GM21723 (cell line): ENCODE results near the gene TBC1D10B.
"Not testable (repeated sequence)": the region's sequence is repeated elsewhere in the genome, so short reads cannot be mapped to it uniquely, and the experiment has no call there.

Experiments
- ATAC-seq: cut with Tn5 transposase; IDR thresholded peaks from one replicate; pipeline ENCODE4 v1.9.1; 2021; ENCODE audit warnings: mild to moderate bottlenecking, moderate library complexity; ENCODE audit not compliant: unreplicated experiment

The TBC1D10B gene

DNA sequence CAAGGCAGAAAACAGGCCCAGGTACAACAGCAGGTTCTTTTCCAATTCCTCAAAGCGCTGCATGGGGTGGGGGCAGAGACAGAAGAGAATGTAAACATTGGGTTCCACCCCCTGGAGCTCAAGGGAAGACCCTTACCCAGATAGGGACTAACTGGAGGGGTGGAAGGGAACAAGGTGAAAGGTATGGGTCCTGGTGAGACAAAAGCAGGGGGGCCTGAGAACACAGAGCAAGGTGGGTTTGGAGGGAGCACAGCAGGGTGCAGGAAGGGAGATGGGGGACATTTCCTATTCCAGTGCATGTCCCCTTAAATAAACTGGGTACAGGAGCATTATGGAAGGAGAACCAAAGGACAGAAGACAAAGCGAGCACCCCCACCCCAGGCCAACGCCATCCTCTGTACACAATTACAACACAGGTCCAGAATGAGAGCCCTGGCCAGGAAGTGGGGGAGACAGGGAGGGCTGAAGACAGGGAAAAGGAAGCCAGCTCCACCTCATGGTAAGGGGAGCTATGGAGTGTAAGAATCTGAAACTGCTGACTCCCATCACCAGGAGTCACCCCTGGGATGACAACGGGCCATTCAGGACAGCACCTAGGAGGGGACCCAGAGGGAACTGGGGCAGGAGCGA, 13.1 kb downstream of the TBC1D10B start:
- ATAC-seq: no peak

DNA sequence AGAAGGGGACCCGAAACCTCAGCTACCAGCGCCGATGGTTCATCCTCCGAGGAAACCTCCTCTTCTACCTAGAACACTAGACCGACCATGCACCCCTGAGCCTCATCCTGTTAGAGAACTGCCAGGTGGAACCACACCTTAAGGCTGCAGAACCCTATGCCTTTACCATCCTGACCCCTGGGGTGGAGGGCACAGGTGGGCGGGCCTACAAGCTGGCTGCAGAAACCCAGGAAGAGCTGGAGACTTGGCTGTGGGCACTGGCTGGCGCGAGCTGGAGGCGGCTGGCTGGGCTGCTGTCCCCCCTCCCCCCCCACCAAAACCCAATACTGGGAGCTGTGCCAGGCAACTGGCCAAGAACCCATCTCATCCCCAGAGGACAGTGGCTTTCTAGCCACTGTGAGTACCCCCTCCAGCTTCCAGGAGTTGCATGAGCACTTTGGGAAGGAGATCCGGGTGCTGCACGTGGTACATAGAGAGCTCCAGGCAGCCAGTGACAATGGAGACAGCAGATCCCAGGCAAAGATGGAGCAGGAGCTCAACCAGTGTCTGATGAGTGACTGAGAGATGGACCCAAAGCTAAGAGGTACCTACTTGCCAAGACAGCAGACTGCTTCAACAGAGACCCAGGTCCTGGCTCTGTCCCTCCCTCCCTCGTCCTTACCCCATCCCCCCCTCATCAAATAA, 13.8 kb downstream of the TBC1D10B start:
- ATAC-seq: no peak

DNA sequence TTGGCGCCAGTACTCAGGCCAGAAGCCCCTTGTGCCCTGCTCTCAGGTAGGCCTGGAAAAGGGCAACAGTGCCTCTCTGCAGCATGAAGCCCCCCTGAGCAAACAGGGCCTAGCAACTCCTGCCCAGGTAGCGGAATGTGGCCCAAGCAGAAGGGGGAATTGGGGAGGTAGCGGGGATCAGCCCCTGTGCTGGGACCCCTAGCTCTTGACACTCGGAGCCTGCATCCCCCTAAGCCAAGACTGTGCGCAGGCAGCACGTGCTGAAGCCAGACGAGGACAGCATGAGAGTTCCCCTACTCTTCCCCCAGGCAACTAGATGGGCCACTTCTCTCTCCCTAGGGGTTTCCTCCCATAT, 14.4 kb downstream of the TBC1D10B start:
- no peak for ATAC-seq

DNA sequence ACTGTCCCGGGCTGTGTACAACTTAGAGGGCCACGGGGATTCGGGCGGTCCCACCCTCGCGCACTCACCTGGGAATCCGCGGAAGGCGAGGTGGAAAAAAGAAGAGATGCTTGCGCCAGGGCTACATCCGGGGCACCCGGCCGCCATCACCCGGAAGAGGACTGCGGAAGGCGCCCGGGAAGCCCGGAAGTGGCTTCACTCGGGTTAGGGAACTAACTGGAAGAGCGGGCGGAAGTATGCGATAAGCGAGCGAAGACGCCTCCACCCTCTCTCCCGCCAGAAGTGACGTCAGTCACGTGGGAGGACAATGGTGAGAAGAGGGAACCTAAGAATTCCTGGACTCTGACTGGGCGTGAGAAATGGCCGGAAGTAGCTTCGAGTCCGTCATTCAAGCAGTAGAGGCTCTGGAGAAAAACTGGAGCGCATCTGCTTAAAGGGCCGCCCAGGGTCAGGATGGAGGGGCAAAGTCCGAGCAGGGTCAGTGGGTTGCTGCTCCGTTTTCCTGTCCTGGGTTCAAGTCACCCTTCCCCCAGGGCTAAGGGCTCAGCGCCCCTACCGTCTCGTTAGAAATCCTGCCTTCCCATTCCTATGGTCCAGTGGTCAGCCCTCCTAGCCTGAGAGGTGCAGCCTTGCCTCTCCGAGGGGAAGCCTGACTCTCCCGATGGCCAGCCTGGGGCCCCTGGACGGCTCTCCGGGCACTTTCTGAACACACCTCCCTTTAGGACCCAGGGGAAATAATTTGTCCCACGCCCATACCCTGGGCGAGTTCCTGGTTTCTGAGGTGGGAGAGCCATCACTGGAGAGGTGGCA, 14.9 kb downstream of the TBC1D10B start, which contains the start of gene CD2BP2:
CD2BP2 (minus strand) TSS at position 165 of the 810 bp plus-strand sequence. CDS start 627 bp downstream, outside the sequence.
- peak; percentile 57 for ATAC-seq

DNA sequence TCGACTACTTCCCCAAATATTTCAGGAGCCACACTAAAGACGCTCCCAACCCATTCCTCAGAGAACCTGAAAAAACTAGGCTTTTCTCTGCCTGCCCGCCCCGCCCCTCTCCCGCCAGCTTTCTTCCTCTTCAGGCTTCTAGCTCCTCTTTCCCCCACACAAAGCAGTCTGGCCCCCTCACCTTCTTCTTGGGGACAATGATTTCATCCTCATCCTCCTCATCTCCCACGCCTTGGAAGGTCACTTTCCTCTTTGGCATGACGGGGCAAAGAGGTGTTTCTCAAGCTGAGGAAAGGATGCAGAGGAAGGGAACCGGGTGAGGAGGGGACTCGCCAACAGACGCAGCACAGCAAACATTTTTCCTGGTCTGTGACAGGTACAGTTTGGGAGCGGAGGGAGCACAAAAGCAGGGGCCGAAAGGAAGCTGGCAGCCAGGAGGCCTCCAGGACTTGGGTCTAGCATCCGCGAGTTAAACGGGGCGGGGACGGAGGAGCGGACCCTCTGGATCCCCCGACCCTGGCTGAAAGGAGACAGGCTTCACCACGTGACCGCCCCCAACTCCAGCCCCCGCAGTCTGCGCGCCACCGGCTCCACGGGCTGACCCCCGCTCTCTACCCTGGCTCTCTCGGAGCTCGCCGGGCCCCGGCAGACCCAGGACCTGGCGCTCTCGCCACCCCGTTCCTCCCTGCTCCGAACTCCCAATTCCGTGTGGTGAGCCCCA, 15.7 kb downstream of the TBC1D10B start:
- ATAC-seq: peak; percentile 7

DNA sequence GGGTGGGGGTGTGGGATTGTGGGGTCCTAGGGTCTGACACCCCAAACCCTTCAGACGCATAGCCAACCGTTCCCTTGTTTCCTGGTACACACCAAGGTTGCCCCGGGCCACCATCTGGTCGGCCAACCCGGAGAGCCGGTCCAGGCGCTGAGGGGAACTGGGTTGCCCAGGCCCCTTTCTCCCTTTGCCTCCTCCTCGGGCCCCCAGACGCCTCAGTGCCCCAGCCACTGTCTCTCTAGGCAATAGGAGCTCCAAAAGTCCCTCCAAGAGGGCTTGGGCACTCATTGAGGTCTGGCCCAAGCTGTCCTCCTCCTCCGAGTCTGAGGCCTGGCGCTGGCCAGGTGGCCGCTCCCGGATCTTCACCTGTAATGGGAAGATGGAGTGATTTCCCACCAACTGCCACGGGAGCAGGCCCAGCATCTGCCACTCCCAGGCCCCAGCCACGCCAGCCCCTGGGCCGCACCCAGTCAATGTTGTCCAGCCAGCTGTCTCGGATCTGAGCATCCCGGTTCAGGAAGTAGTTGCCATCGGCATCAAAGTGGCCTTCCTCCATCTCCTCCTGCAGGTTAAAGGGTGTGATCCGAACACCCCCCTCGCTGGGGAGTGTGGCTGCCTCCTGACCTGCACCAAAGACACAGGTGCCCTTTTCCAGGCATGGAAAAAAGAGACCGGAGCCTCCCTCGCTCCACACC, 16.7 kb downstream of the TBC1D10B start:
- no peak for ATAC-seq

DNA sequence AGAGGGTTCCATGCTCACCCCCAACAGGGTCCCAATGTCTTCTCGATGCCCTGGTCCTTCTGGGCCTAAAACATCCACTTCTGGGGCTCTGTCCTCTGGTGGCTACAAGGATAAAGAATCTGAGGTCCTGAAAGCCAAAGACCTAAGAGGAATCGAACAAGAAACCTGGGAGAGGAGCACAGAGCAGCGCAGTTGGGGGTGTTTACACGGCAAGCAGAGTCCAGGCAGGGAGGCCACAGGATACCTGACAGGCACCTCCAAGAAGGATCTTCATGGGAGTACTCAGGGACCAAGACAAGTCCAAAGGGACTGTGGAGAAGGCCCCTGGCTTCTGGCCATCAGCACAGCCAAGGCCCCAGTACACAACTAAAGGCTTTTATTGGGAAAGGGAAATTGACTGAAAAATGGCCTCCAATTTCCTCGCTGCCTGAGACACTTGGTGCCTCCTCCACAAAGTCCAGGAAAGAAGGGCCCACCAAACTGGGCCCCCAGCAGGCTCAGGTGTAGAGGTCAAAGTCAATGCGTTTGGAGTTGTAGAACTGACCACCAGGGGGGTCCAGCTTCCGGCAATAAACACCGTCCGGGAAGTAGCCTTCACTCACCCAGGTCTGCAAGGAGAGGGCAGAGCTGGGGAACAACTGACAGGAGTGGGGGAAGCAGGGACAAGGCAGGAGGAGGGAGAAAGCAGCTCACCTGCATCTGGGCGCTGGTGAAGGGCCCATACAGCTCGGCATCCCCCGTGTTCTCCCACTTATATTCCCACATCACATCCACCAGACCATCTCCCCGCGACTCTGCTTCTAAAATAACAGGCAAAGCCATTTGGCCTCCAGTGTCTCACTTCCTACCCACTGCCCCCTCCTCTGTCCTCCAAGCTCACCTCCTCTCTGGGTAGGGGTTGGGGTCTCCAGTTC, 17.5 kb downstream of the TBC1D10B start:
- ATAC-seq: no peak

DNA sequence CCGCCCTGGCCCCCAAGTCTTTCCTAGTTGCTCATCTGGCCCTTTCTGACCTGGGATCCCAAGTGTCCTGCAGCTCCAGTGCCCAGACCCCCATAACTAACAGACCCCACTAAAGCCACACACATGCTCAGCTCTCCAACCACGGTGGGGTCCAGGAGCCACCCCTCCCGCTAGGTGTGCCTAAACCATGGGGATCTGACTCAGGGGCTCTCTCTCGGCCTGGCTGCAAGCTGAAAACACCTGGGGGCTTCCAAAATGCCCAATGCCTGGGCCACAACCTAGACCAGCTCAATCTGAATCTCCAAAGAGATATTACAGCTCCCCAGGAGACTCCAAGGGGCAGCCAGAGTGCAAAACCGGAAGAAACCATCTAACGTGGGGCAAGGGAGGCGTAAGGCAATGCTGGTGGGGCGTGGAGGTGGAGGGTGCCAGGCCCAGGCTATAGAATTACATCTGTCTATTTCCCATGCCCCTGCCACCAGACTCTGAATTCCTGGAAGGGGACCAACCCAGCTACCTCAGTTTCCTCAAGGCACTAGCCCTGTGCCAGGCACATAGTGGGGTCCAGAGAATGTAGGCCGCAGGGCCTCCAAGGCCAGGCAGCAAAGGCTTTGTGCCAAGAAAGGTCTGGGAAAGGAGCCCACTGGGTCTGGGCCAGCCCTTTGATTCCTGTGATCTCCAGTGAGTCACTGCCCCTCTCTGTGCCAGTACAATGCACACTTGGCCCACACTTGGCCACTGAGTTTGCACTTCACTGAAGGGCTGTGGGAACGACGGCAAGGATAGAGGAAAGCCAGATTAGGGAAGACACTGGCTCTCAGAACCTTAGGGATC, 18.5 kb downstream of the TBC1D10B start:
- ATAC-seq: no peak

DNA sequence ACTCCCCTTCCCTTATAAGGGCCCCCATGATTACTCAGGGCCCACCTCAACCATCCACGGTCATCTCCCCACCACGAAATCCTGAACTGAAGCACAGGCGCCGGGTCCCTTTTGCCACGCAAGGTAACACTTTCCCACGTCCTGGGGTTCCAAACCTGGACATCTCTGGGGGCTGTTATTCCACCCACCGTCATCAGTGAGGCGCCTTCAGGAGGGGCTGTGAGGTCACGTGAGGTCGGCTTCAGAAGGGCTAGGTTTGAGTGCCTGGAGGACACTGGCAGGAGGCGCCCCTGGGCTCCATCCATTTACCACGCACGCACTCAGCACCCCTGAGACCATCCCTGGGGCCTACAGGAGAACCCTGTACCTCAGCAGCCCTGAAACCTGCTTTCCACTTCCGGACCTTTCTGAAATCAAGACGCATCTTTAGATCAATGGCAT, 19.3 kb downstream of the TBC1D10B start:
- ATAC-seq: no peak

DNA sequence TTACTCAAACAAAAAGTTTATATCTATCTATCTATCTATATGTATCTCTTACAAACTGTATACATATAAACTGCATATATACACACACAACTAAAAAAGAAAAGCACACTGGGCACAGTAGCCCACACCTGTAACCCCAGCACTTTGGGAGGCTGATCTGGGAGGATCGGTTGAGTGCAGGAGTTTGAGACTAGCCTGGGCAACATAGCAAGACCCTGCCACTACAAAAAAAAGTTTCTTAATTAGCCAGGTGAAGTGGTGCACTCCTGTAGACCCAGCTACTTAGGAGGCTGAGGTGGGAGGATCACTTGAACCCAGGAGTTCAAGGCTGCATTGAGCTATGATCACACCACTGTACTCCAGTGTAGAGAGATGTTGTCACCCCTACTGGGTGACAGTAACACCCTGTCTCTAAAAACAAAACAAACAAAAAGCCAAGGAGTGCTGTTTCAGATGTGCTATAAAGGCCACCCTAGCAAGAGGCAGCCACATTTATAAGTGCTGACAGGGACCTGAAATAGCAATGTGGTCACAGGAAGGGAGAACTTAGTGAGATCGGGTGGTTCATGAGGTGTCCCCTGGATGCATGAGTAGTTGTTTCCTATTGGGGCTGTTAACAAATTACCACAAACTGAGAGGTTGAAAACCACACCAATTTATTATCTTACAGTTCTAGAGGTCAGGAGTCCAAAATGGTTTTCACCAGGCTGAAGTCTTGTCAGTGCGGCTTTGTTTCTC, 20.0 kb downstream of the TBC1D10B start:
- ATAC-seq: peak; percentile 35

DNA sequence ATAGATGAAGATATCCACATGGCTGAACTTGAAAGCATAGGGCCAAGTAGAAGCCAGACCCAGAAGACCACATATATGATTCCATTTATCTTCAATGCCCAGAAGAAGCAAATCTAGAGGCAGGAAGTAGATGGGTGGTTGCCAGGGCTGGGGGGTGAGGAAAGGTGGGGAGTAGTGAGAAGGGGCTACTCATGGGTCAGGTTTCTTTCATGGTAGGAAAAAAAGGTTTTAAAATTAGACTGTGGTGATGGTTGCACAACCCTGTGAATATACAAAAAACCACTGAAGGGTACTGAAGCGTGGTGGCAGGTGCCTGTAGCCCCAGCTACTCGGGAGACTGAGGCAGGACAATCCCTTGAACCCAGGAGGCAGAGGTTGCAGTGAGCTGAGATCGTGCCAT, 20.6 kb downstream of the TBC1D10B start:
- peak; percentile 32 for ATAC-seq

DNA sequence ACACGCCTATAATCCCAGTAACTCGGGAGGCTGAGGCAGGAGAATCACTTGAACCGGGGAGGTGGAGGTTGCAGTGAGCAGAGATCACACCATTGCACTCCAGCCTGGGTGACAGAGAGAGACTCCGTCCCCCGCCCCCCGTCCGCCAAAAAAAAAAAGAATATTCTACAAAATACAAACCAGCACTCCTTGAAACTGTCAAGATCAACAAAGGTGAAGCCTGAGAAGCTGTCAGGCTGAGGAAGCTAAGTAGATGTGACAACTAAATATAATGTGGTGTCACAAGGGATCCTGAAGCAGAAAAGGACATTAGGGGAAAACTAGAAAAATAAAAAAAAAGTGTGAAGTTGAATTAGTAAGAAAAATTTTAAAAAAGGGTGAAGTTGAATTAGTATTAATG, 21.4 kb downstream of the TBC1D10B start:
- ATAC-seq: no peak

DNA sequence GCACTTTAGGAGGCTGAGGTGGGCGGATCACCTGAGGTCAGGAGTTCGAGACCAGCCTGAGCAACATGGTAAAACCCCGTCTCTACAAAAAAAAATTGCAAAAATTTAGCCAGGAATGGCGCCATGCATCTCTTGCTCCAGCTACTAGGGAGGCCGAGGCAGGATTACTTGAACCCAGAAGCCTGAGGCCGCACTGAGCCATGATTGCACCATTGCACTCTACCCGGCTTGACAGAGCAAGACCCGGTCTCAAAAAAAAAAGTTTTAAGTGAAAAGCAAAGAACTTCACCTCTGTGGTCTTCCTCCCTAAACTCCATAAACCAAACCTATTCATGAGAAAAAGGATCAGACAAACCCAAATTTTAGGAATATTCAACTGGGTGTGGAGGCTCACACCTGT, 22.2 kb downstream of the TBC1D10B start:
- ATAC-seq: no peak

DNA sequence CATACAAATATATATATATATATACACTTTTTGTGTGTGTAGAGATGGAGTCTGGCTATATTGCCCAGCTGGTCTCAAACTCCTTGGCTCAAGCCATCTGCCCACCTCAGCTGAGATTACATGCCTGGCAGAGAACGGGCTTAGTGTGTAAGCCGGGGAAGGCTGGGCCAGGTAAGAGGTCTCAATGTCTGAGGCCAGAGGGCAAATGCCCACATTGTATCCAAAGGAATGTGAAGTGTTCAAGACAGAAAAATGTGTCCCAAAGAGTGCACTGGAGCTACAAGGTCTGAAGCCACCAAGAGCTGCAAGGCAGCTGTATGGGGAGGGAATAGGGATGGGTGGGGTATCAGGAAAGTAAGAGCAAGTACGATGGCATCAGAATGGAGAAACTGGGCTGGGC, 24.0 kb downstream of the TBC1D10B start:
- ATAC-seq: no peak

DNA sequence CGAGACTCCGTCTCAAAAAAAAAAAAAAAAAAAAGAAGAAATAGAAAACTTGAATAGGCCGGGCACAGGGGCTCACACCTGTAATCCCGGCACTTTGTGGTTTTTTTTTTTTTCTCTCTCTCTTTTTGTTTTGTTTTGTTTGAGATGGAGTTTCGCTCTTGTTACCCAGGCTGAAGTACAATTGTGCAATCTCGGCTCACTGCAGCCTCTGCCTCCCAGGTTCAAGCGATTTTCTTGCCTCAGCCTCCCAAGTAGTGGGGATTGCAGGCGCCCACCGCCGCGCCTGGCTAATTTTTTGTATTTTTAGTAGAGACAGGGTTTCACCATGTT, 26.8 kb downstream of the TBC1D10B start:
- not testable (repeated sequence) for ATAC-seq

DNA sequence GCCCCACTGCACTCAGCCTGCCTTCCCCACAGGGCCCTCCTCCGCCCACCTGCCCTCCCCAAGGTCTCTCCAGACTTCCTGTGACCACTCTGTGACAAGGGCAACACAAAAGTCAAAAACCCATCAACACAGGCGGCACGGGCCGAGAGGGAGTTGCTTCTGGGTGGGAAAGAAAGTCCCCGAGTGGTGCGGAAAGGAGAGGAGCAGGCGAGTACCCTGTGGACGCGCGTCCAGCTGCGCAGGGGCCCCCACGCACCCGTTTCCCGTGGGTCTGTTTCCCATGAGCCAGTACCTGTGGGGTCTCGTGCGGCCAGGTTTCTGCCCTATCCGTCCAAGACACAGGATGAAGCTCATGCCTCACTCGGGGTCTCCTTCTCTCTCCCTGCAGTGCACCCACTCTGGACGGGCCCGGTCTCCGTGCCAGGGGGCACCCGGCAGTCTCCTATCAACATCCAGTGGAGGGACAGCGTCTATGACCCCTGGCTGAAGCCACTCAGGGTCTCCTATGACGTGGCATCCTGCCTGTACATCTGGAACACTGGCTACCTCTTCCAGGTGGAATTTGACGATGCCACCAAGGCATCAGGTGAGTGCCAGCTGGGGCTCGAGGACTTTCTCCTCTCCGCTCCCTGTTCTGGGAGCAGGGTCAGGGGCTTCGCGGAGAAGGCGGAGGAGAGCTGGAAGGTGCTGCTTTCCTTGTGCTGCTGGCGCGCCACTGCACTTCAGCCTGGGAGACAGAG, 27.4 kb downstream of the TBC1D10B start:
- ATAC-seq: no peak

DNA sequence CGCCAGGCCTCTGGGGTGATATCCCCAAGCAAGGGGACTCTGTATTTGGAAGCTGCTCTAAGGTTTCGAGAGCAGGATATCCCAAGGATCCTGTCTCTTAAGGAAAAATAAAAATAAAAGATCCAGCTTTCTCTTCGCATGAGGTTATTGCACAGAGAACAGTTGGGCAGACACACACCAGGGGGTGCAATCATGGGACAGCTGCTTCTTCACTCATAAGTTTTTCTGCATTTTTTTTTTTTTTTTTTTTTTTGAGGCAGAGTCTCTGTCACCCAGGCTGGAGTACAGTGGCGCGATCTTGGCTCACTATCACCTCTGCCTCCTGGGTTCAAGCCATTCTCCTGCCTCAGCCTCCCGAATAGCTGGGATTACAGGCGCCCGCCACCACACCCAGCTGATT, 28.3 kb downstream of the TBC1D10B start:
- ATAC-seq: not testable (repeated sequence)
